ENCODE results near the gene PTPN14.

- TF ChIP-seq CTCF (IDR thresholded peaks at IDR 0.05 in 4 of 5, conservative IDR thresholded peaks at IDR 0.05 in 1 of 5) (no peak), POLR2A (IDR thresholded peaks at IDR 0.05) (no peak)
Observed at GRCh38 chr1:214360525-214361164, 190.8 kb downstream of the PTPN14 start.
